Fibroblast of pulmonary artery (primary cell): ENCODE measurements around the gene IDUA.

Experiments used
- DNase-seq: peaks from one replicate; pipeline ENCODE4 v3.0.0-alpha.2; 2010; ENCODE audit warnings: low read depth
- H3K4me3 ChIP-seq: replicated peaks from 2 replicates; pipeline ENCODE4 v1.5.1; 2011; ENCODE audit warnings: low read depth, mild to moderate bottlenecking, control low read depth, low read length, moderate library complexity
- TF ChIP-seq, protein P1 (sequence below): IDR thresholded peaks from 2 replicates; pipeline ENCODE4 v1.5.1; 2011; ENCODE audit warnings: mild to moderate bottlenecking, control low read depth, low read length, inconsistent platforms; ENCODE audit errors: missing control alignments

The IDUA gene

DNA sequence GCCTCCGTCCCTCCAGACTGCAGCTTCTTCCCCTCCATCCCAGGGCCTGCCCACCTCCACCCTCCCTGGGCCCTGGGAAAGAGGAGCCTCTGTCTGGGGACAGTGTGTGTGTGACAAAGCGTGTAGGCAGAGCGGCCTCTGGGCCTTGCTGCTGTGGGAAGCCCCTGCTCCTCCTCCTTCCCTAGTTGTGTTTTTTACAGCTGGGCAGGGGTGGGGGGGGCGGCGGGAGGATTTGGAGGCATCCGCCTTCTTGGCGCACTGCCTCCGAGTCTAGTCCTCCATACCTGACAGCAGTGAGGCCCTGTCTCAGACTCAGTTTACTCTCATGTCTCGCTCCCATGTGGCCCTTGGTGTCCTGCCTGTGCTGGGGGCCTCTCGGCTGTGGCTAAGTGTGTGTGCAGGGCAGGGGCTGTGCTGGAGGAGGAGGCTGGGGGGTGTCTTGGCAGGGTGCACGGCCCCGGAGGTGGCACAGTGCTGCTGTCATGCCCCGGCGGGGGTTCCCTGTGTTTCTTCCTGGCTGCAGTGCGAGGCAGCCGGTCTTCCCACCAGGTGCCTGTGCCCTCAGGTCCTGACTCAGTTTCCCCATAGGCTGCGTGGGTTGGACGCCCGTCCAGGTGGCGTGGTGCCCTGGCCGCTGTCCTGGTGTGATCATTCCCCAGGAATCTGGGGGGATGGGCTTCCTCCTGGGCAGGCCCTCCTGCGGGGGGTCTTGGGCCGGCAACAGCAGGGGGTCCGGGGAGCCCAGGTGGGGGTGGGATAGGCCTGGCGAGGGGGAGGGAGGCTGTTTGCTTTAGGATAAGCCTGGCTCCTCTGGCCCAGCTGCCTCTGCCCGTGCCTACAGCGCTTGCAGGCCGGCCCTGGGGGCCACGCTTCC is 31.5 kb downstream of the IDUA start:
- TF ChIP-seq, protein P1, sequence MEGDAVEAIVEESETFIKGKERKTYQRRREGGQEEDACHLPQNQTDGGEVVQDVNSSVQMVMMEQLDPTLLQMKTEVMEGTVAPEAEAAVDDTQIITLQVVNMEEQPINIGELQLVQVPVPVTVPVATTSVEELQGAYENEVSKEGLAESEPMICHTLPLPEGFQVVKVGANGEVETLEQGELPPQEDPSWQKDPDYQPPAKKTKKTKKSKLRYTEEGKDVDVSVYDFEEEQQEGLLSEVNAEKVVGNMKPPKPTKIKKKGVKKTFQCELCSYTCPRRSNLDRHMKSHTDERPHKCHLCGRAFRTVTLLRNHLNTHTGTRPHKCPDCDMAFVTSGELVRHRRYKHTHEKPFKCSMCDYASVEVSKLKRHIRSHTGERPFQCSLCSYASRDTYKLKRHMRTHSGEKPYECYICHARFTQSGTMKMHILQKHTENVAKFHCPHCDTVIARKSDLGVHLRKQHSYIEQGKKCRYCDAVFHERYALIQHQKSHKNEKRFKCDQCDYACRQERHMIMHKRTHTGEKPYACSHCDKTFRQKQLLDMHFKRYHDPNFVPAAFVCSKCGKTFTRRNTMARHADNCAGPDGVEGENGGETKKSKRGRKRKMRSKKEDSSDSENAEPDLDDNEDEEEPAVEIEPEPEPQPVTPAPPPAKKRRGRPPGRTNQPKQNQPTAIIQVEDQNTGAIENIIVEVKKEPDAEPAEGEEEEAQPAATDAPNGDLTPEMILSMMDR, result no peak
- DNase-seq, result no peak
- H3K4me3 ChIP-seq, result no peak overlapping the region

GRCh38 chr4:1019320-1019719 is 32.5 kb downstream of the IDUA start:
- TF ChIP-seq, protein P1, result no peak
- no peak overlapping the region for H3K4me3 ChIP-seq
- DNase-seq, result no peak

- TF ChIP-seq, protein P1, result no peak
- DNase-seq, result no peak
- no peak overlapping the region for H3K4me3 ChIP-seq
Measured at GRCh38 chr4:1019729-1020470, 33.1 kb downstream of the IDUA start.

GRCh38 chr4:1021386-1022050 is 34.7 kb downstream of the IDUA start:
- TF ChIP-seq, protein P1, result no peak
- no peak overlapping the region for H3K4me3 ChIP-seq
- DNase-seq, result no peak

- TF ChIP-seq, protein P1, result no peak
- DNase-seq, result no peak
- no peak overlapping the region for H3K4me3 ChIP-seq
Measured at GRCh38 chr4:1022051-1022738, 35.4 kb downstream of the IDUA start.

GRCh38 chr4:1022739-1023066 is 35.9 kb downstream of the IDUA start:
- no peak for DNase-seq
- H3K4me3 ChIP-seq, result no peak overlapping the region
- TF ChIP-seq, protein P1, result no peak
